ENCODE data around the gene DFFA. TPM values are rescaled to one million over a fixed set of nuclear protein-coding genes. Genes with fewer than 3 reads are reported as not detected.

DFFA gene
- total and polyA plus RNA-seq, 9 of the 15 experiments (the other 6 are each of a cell fraction or from before 2014, with no cell fraction given): 39.6 to 74.8 (median 59.2) TPM

DNA sequence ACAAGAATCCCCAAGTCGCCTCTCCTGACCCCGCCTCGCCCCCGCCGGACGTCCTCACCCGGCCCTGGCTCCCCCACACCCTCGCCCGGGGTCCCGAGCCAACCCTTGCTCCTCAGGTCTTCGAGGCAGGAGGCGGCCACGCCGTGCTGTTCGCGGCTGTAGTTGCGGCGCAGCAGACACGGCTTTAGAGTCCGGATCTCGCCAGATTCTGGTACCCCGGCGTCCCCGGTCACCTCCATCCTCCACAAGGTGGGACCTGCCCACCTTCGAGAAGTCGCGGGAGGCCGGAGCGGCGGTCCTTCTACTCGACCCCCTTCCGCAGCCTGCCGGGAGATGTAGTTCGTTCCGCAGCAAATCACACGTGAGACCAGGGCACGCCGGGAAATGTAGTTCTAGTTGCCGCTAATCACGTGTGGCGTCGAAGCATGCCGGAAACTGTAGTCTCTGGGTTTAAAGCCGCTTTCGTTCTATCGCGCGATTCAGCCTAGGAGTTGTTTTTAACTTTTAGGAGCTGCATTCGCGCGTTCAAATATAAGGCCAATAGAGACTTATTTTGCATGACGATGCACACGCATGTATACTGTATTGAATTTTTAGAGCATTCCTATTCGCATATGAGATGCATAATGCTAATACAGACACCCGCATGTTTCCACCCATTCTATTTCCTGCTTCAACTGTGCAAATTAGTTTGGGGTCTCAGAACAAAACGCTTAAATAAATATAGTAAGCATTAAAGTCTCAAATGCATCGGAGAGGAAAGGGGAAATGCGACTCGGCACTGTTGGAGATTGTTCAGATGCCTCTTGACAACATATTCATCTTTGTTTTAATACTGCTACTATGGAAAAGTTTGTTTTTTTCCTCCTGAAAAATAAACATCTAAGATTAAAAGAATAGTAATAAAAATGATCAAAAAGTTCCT is at the start of gene DFFA (continued):
- TF ChIP-seq, protein P1, sequence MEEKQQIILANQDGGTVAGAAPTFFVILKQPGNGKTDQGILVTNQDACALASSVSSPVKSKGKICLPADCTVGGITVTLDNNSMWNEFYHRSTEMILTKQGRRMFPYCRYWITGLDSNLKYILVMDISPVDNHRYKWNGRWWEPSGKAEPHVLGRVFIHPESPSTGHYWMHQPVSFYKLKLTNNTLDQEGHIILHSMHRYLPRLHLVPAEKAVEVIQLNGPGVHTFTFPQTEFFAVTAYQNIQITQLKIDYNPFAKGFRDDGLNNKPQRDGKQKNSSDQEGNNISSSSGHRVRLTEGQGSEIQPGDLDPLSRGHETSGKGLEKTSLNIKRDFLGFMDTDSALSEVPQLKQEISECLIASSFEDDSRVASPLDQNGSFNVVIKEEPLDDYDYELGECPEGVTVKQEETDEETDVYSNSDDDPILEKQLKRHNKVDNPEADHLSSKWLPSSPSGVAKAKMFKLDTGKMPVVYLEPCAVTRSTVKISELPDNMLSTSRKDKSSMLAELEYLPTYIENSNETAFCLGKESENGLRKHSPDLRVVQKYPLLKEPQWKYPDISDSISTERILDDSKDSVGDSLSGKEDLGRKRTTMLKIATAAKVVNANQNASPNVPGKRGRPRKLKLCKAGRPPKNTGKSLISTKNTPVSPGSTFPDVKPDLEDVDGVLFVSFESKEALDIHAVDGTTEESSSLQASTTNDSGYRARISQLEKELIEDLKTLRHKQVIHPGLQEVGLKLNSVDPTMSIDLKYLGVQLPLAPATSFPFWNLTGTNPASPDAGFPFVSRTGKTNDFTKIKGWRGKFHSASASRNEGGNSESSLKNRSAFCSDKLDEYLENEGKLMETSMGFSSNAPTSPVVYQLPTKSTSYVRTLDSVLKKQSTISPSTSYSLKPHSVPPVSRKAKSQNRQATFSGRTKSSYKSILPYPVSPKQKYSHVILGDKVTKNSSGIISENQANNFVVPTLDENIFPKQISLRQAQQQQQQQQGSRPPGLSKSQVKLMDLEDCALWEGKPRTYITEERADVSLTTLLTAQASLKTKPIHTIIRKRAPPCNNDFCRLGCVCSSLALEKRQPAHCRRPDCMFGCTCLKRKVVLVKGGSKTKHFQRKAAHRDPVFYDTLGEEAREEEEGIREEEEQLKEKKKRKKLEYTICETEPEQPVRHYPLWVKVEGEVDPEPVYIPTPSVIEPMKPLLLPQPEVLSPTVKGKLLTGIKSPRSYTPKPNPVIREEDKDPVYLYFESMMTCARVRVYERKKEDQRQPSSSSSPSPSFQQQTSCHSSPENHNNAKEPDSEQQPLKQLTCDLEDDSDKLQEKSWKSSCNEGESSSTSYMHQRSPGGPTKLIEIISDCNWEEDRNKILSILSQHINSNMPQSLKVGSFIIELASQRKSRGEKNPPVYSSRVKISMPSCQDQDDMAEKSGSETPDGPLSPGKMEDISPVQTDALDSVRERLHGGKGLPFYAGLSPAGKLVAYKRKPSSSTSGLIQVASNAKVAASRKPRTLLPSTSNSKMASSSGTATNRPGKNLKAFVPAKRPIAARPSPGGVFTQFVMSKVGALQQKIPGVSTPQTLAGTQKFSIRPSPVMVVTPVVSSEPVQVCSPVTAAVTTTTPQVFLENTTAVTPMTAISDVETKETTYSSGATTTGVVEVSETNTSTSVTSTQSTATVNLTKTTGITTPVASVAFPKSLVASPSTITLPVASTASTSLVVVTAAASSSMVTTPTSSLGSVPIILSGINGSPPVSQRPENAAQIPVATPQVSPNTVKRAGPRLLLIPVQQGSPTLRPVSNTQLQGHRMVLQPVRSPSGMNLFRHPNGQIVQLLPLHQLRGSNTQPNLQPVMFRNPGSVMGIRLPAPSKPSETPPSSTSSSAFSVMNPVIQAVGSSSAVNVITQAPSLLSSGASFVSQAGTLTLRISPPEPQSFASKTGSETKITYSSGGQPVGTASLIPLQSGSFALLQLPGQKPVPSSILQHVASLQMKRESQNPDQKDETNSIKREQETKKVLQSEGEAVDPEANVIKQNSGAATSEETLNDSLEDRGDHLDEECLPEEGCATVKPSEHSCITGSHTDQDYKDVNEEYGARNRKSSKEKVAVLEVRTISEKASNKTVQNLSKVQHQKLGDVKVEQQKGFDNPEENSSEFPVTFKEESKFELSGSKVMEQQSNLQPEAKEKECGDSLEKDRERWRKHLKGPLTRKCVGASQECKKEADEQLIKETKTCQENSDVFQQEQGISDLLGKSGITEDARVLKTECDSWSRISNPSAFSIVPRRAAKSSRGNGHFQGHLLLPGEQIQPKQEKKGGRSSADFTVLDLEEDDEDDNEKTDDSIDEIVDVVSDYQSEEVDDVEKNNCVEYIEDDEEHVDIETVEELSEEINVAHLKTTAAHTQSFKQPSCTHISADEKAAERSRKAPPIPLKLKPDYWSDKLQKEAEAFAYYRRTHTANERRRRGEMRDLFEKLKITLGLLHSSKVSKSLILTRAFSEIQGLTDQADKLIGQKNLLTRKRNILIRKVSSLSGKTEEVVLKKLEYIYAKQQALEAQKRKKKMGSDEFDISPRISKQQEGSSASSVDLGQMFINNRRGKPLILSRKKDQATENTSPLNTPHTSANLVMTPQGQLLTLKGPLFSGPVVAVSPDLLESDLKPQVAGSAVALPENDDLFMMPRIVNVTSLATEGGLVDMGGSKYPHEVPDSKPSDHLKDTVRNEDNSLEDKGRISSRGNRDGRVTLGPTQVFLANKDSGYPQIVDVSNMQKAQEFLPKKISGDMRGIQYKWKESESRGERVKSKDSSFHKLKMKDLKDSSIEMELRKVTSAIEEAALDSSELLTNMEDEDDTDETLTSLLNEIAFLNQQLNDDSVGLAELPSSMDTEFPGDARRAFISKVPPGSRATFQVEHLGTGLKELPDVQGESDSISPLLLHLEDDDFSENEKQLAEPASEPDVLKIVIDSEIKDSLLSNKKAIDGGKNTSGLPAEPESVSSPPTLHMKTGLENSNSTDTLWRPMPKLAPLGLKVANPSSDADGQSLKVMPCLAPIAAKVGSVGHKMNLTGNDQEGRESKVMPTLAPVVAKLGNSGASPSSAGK (IDR thresholded peaks at IDR 0.05): peak; percentile 99
- TF ChIP-seq ZFX (CRISPR knock-in tag; IDR thresholded peaks at IDR 0.05): peak; percentile 95
- TF ChIP-seq CBFA2T2 (conservative IDR thresholded peaks at IDR 0.05): peak; percentile 88
- peak; percentile 99 for TF ChIP-seq RBBP5 (IDR thresholded peaks at IDR 0.05; ENCODE audit: borderline replicate concordance, insufficient read depth, low read length, poor library complexity, severe bottlenecking)
- TF ChIP-seq HIVEP1 (CRISPR knock-in tag; IDR thresholded peaks at IDR 0.05): 0 out of 2 replicates have a peak, but pooled peaks have one; percentile 21
- TF ChIP-seq, protein P2, sequence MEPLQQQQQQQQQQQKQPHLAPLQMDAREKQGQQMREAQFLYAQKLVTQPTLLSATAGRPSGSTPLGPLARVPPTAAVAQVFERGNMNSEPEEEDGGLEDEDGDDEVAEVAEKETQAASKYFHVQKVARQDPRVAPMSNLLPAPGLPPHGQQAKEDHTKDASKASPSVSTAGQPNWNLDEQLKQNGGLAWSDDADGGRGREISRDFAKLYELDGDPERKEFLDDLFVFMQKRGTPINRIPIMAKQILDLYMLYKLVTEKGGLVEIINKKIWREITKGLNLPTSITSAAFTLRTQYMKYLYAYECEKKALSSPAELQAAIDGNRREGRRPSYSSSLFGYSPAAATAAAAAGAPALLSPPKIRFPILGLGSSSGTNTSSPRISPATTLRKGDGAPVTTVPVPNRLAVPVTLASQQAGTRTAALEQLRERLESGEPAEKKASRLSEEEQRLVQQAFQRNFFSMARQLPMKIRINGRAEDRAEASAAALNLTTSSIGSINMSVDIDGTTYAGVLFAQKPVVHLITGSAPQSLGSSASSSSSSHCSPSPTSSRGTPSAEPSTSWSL (CRISPR knock-in tag; IDR thresholded peaks at IDR 0.05; ENCODE audit: borderline replicate concordance): no peak
- TF ChIP-seq NR2C1 (IDR thresholded peaks at IDR 0.05): peak; percentile 92
- TF ChIP-seq NR2C1 (tag; IDR thresholded peaks at IDR 0.05): peak; percentile 96
- no peak for TF ChIP-seq MTA2 (IDR thresholded peaks at IDR 0.05; ENCODE audit: low read depth)
- peak; percentile 67; the same call in 1 of the 2 replicates for TF ChIP-seq ZKSCAN8 (CRISPR knock-in tag; IDR thresholded peaks at IDR 0.05)
- TF ChIP-seq FOS (IDR thresholded peaks at IDR 0.05; ENCODE audit: extremely low read depth, insufficient read length): peak; percentile 7
- TF ChIP-seq, protein P3, sequence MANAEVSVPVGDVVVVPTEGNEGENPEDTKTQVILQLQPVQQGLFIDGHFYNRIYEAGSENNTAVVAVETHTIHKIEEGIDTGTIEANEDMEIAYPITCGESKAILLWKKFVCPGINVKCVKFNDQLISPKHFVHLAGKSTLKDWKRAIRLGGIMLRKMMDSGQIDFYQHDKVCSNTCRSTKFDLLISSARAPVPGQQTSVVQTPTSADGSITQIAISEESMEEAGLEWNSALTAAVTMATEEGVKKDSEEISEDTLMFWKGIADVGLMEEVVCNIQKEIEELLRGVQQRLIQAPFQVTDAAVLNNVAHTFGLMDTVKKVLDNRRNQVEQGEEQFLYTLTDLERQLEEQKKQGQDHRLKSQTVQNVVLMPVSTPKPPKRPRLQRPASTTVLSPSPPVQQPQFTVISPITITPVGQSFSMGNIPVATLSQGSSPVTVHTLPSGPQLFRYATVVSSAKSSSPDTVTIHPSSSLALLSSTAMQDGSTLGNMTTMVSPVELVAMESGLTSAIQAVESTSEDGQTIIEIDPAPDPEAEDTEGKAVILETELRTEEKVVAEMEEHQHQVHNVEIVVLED (CRISPR knock-in tag; IDR thresholded peaks at IDR 0.05): peak; percentile 81

Data from K562 (cell line).